ENCODE measurements around the gene NAA60.

Gene NAA60

DNA sequence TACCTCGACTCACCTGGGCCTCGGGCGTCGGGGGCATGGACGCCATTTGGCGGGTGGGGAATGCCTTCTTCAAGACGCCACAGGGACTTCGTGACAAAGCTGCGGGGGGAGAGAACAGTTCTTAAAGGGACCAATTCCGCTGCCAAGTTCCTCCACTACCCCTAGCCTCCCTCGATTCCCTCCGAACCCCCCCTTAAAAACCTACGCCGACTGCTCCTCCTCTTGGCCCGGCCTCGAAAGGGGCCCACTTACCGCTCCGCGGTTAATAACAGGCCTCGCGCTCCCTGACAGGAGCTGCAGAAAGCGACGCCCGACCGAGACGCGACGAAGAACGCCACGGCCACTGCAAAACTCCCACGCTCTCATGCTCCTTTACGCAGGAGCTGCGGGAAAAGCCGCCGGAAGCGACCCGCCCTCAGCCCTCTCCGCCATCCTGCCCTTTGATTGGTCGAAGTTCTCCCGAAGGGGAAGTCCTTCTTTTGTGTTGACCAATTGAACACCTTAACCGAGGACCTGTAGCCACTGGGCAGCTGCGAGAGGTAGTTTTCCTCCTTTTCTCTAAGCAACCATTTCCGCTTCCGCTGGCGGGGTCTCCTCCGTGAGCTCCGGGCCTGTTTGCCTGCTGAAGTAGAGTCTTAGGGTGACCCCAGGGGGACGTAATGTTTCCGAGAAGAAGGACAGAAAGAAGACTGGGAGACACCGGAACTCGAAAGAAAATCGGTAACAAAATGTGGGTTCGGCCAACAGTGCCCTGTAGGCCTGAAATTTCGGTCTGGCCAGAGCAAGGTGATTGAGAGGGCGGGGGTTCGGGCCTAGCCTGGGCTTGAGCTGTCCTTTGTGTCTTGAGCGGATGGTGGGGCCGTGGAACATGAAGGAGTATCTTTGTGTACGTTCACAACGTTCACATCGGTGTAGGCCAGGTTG lies at the start of gene NAA60, which contains the start of gene ZNF597:
NAA60 (plus strand) TSS at position 573 of the 924 bp plus-strand sequence. CDS start 32,548 bp downstream, outside the sequence.
ZNF597 (minus strand) TSS at position 397 of the 924 bp plus-strand sequence; CDS start at position 46, 351 bp downstream.
- DNase-seq, result no peak

DNA sequence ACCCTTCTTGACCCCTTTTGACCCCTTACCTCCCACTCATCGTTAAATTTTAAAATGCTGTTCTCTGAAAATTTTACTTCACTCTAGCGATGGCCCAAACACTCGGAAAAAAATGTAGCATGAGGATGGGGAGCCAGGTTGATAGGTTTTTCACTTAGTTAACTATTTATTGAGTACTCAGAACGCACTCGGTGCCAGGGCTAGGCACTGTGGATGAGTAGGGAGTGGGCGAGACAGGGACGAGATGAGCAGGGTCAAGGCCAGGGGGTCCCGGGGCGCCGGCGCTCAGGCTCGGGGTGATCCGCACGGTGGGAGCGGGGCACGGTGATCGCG lies 43.1 kb upstream of the NAA60 start:
- DNase-seq, result no peak

DNA sequence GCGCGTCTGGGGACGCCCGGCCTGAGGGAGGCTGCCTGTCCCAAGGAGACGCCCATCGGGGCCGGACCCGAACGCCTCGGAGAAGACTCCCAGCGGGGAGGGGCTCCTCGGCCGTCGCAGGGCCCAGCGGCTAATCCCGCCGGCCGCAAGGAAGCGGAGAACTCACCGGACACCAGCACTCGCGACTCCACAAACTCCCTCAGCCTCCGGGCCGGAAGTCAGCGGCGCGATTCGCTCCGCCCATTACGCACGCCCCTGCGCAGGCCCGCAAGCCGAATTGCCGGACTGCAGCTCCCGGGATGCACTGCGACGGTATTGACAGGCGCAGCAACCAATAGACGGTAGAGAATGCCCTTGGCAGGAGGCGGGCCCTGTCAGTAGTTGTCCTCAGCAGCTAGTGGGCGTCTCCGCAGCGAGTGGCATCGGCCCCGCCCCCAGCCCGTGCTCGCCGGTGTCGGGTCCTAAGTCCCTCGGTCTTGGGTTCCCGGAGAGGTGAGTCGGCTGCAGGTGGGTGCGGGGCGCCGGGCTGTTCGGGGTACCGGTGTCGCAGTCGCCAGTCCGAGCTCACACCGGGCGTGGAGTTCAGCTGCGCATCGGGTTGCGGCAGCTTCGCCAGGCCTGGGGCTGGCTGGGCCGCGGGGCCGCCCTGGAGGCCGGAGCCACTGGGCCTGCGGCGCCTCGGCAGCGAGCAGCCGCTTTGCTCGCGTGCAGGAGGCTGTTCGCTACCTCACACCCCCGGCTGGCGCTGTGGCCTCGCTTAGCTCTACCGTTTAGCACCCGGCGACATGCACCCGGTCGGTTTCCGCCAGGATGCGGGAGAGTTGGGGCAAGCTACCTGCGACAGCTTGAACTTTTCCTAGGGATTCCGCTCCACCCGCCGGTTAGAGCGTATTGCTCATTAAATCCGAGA lies 42.4 kb upstream of the NAA60 start, which contains the start of the genes ZNF174 and ZSCAN32:
ZNF174 (plus strand) TSS at position 437 of the 910 bp plus-strand sequence. CDS start 790 bp downstream, outside the sequence.
ZSCAN32 (minus strand) TSS at position 226 of the 910 bp plus-strand sequence. CDS start 3,447 bp downstream, outside the sequence.
- DNase-seq, result peak; percentile 93

DNA sequence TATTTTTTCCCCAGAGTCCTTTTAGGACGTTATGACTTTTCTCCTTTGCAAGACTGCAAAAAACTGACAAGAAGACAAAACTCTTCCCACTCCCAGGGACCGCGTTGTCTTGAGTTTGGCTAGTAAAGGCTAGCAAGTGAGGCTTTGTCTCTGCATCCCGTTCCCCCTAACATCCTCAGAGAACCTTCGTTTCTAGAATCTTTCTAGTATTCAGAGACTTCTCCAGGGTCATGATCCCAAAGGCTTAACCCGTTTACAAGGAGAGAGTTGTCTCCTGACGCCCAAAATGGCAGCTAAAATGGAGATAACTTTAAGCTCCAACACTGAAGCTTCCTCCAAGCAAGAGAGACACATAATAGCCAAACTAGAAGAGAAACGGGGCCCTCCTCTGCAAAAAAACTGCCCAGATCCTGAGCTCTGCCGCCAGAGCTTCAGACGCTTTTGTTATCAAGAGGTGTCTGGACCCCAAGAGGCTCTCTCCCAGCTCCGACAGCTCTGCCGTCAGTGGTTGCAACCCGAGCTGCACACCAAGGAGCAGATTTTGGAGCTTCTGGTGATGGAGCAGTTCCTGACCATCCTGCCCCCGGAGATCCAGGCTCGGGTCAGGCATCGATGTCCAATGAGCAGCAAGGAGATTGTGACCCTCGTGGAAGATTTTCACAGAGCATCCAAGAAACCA lies 41.6 kb upstream of the NAA60 start:
- DNase-seq, result no peak

- DNase-seq, result no peak
Observed at GRCh38 chr16:3408561-3409197, 34.8 kb upstream of the NAA60 start.

DNA sequence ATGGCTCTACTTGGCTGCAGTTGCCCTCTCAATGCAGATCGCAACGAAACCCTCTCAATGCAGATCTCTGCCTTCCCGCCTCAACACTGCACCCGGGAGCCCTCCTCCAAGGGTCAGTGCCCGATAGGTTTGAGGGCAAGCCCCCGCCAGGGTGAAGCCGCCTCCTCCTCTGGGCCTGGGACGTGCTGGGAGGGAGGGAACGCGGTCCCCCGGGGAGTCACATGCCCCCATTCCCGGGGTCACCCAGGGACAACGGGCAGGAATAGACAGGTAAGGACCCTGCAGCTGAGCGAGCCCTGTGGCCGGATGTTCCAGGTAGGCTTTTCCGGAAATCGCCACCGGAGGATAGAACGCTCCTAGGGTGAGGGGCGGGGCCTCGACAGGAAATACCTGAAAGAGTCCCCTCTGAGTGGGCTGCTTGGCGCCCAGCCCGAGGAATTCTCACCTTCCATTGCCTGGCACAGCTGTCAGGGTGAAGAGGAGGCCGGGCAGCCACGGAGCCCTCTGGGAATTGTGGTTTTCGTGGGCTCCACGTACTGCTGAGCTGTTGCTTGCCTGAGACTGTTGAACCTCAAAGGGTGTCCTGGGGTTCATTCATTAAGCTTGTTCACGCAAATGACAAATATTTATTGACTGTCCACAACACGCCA lies 29.6 kb upstream of the NAA60 start:
- DNase-seq, result no peak

- DNase-seq, result no peak
Observed at GRCh38 chr16:3431779-3432219, 11.7 kb upstream of the NAA60 start.

DNA sequence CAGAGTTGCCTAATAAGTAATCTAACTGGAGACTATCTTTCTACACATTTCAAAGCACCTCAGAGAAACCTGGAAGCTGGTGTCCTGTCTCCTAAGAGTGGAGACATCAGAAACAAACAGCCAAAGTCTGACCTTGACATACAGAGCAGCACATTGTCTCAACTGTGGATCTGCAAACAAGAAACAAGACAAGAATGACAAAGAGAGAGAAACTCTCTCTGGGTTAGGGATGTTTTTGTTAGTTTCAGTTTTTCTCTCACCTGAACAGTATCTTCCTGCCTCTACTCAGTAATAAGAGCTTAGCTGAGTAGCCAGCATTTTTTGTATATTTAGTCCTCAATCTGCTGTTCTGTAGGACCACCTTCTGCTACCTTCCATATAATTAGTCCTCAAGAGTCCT lies 9.1 kb upstream of the NAA60 start:
- DNase-seq, result no peak

GRCh38 chr16:3439637-3440036 lies 3.8 kb upstream of the NAA60 start:
- DNase-seq, result no peak

- no peak for DNase-seq
Observed at GRCh38 chr16:3444032-3444388, 530 bp downstream of the NAA60 start.

- no peak for DNase-seq
Observed at GRCh38 chr16:3454093-3454492, 10.6 kb downstream of the NAA60 start.

DNA sequence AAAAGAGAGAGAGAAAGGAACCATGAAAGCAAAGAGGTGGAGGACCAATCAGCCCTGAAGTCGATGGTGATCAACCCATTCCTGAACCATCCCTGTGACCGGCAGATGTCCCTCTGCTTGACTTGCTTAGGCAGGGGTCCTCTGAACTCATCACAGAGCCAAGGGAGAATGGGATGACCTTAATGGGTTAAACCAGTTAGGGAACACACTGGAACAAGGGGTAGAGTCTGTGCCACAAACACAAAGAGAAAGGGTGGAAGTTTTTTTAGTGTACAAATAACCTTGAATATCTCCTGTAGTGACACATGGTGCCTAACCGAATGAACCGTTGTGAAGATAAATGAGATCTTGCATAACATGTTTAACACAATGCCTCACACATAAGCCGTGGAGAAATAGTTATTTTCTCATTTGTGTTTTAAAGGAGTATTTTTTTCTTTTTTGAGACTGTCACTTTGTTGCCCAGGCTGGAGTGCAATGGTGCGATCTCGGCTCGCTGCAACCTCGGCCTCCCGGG lies 11.2 kb downstream of the NAA60 start:
- no peak for DNase-seq

DNA sequence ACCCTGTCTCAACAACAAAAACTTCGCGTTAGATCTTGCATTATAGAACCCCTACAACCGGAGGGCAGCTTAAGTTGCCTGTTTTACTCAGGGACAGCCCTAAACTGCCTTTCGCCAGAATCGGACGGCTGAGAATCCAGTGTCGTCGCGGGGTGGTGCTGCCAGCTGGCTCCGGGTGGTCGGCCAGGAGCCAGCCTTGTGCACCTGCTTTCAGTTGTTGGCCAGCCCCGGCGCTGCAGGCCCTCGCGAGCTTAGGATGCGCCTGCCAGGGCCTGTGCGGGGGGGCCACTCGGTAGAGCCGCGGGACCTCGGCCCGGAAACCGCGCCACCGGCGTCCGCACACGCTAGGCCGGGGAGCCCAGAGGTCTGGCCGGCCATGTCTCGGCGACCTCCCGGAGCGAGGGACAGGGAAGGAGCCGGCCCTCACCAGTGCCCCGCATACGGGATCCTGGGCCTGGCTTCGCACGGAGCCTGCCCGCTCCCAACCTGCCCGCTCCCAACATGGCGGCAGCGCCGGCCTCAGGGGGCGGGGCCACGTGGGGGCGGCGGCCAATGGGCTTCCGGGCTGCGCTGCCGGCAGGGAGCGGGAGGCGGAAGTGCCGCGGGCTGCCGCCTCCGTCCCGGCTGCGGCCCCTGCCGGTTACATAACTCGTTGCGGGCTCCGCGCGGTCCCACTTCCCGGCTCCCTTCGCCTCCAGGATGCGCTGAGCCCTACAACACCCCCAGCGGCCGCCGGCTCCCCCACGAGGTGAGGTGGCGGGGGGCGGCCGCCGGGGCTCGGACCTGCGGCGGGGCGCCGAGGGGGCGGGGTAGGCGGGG lies 14.2 kb downstream of the NAA60 start:
- DNase-seq, result peak; percentile 60

- DNase-seq, result no peak
Observed at GRCh38 chr16:3458278-3458851, 14.9 kb downstream of the NAA60 start.

DNA sequence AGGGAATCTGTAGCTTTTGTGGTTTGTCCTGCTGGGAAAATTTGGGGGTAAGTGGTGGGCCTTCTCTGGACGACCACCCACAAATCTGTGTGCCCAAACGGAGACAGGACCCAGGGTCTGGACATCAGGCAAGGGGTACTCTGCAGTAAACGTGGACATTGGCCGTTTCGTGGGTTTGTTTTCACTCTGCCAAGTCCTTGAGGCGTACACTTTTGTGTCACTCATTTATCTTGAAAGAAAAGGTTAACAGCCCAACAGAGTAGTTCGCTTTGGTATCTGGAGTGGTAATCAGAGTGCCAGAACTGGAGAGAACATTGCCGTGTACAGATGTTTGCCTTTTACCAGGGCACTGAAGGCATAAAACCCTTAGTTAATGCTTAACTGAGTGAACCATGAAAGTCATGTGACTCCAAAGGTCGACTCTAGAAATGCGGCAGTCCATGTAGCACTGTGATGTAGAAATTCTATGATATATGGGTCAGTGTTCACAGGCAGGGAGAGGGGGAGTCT lies 15.4 kb downstream of the NAA60 start:
- peak; percentile 0 for DNase-seq

GRCh38 chr16:3459401-3460090 lies 16.1 kb downstream of the NAA60 start:
- DNase-seq, result no peak

GRCh38 chr16:3460121-3460520 lies 16.6 kb downstream of the NAA60 start:
- DNase-seq, result no peak

DNA sequence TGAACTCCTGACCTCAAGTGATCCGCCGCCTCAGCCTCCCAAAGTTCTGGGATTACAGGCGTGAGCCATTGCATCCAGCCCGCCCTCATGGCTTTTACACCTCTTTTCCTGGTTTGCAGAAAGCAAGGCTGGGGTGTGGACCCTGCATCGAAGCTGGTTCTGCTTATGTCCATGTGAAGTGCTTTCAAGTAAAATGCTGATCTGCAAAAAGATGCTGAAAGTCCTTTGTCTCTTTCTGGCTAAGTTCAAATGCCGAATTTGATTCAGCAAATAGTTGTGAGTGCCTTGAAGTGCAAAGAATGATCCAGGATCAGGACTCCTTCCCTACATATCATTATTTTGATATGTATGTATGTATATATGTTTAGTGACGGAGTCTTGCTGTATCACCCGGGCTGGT lies 17.1 kb downstream of the NAA60 start:
- DNase-seq, result no peak

DNA sequence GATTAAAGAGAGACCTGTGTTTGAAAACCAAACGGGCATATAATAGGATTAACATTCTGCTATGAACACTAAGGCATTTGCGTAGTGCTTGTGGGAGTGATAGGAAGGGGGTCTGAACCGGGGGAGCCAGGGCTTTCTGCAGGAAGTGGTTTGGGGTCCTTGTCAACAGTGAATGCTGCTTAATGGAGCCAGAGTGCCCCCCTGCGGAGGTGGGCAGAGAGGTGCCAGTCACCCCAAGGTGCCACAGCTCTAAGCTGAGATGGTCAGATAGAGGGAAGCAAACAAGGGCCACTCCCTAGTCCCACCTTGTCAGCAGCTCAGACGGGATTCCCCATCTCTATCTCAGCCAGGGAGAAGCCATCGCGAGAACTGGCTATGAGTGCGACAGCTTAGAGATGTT lies 17.7 kb downstream of the NAA60 start:
- DNase-seq, result no peak
